GM18511 (cell line): ENCODE results near the gene CLMN.
"Not testable (repeated sequence)": the region's sequence is repeated elsewhere in the genome, so short reads cannot be mapped to it uniquely, and the experiment has no call there.

Source experiments
- ATAC-seq: cut with Tn5 transposase; IDR thresholded peaks from one replicate; pipeline ENCODE4 v1.9.1; 2021; ENCODE audit warnings: mild to moderate bottlenecking, moderate library complexity; ENCODE audit not compliant: unreplicated experiment

The CLMN gene

DNA sequence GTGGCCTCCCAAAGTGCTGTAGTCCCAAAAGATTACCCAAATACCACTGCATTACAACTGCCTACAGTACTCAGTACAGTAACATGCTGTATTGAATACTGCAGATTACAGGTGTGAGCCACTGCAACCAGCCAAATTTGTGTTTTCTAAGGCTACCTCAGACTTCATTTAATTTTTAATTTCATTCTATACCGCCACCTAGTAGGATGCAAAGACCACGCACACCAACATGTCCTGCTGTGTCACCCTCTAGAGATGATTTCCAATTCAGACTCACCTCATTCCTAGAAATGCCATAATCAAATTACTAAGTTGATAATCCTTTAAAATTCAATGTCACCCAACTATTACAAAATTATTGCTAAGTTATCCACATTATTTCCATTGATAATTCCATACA is 177.5 kb downstream of the CLMN start:
- ATAC-seq = no peak

DNA sequence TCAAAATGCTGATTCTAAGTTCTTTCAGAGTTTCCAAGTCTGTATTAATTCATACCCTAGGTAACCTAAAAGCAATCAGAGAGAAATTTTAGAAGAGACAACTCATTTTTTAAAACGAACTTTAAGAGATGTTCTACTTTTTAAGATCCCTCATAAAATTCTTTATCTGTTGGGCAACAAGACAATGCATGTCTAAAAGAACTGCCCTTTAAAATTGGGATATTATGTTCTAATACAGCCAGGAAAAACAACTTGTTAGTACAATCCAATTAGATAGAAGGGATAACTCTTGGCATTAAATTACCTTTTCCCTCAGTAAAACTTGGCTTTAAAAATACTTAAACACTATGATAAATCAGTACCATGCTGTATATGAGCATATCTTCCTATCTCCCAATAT is 178.0 kb downstream of the CLMN start:
- ATAC-seq = no peak

DNA sequence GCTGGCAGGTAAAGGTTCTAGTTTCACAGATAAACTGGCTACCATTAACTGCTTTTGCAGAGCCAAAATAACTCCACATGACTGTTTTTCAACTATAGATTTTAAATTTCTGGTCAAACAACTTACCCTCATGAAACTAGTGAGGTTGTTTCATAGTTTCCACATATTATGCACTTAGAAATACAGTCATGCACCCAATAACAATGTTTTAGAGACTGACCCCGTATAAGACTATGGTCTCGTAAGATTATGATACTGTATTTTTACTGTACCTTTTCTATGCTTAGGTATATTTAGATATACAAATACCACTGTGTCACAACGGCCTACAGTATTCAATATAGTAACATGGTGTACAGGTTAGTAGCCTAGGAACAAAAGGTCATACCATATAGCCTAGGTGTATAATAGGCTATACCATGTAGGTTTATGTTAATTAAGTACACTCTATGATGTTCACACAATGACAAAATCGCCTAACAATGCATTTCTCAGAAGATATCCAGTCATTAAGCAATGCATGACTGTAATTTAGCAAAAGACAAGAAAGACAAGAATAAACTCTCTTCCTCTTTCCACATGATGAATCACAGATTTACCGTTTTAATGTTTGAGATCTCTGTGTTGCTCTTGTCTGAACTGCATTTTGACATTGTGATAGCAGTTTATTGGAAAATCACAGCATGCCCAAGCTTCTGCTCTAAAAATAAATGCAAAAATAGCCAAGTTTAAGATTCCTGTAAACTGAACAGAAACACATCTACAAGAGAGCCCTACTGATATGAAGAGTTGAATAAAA is 179.4 kb downstream of the CLMN start:
- no peak for ATAC-seq

DNA sequence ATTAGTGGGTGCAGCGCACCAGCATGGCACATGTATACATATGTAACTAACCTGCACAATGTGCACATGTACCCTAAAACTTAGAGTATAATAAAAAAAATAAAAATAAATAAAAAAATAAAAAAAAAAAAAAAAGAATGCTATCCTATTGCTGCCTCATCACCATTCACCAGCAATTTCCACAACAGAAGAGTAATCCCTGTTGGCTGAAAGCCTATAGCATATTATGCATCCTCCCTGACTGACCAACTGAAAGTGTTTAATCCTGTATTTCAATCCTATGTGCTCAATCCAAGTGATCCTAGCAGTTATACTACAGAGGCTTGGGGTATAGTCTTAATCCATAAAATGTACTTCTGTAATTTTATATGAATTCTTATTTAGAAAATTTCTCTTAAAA is 180.8 kb downstream of the CLMN start:
- no peak for ATAC-seq

DNA sequence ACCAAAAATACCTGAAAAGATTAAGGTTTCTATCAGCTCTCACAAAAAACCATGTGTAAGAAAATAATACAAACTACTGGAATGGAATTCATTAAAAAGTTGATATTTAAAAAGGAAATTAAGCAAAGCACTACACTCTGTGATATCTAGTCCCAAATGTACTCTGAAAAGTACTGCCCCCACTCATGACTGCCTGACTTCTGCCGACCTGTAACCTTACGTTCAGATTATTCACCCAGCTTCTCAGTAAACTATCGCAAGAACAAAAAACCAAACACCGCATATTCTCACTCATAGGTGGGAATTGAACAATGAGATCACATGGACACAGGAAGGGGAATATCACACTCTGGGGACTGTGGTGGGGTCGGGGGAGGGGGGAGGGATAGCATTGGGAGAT is 181.3 kb downstream of the CLMN start:
- ATAC-seq = not testable (repeated sequence)

DNA sequence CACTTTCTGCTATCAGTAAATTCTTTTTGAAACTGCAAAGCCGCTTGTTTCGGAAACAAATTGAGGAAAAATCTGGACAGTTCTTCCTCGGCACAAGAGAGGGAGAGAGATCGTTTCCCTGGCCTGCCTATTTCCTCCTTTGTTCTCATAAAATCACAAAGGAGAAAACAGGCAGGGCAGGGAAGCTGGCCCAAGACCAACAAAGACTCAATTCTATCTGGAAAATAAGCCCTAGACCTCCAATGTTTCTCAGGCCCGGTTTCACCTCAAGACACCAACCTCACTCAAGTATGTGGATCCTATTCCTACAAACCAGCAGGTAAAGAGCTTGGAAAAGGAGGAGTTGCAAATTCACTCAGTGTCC is 181.9 kb downstream of the CLMN start:
- ATAC-seq = no peak

DNA sequence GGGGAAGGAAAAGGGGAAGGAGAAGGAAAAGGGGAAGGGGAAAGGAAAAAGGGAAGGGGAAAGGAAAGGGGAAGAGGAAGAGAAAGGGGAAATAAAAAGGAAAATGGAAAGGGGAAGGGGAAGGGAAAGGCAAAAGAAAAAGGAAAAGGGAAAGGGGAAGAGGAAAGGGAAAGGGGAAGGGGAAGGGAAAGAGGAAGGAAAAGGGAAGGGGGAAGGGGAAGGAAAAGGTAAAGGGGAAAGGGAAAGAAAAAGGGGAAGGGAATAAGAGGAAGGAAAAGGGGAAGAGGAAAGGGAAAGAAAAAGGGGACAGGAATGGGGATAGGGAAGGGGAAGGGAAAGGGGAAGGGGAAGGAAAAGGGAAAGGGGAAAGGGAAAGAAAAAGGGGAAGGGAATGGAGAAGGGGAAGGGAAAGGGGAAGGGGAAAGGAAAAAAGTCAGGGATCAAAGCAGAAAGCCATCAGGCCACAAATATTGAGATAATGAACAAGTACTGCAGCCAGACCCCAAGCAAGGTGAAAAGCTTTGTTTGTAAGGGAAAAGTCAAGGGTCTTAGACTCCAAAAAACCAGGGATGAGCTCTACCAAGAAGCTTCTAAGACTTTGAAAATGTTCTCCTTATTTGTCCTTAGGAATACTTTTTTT is 182.4 kb downstream of the CLMN start:
- no peak for ATAC-seq

DNA sequence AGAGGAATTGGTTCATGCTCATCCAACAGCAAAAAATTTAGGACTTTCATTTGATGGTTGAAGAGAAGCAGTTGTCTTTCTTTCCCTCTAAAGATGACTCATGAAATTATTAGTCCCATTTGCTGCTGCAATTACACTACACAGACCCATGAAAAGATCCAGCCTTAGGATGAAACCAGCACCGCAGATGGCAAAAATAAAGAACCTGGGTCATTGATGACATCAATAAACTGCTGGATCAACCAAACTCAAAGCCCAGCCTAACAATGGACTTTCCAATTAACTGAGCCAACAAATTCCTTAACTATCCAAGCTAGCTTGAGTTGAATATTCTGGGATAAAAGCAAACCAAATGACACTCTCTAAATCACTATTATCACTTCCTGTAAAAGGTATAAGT is 183.1 kb downstream of the CLMN start:
- no peak for ATAC-seq

DNA sequence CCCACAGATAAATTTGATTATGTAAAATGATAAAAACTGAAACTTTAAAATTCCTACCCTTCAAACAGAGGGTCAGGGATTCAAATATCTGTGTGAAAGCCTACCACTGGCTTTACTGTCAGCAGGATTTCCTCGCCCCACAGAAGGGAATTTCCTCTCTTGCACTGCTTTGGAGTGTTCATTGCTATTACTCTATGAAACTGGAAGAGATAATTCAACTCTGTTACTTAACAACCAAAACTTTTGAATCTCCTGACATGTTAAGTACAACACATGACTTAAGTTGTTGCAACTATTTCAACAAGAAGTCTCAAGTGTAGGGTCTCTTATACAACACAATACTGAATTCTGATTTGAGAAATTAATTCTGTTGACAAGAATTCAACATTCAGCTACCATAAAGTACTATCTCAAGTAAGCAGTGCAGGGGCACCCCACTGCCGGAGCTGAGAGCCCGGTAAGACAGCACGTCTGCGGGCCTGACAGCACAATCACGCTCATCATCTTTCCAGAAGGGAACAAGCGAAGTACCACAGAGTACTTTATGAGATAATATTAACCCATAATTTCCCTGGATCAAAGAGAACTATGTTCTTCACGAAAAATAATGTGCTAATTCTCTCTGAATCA is 185.3 kb downstream of the CLMN start:
- peak; percentile 62 for ATAC-seq

DNA sequence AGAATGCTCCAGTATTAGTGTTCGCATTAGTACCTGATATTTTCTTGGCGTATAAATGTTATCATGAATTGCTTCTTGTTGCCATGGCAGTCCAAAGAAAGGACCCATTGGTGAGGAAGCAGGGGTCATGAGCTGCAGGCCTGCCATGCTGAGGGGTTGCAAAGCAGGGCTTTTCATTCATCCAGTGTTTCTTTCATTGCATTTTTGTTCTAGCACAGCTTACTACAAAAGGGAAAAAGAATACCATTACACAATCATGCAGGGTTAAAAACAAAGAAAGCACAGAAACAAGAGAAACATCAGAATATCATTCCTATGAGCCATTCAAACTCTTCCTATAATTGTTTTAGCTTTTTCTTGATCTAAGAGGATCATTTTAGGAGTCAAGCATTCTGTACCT is 186.4 kb downstream of the CLMN start:
- no peak for ATAC-seq

DNA sequence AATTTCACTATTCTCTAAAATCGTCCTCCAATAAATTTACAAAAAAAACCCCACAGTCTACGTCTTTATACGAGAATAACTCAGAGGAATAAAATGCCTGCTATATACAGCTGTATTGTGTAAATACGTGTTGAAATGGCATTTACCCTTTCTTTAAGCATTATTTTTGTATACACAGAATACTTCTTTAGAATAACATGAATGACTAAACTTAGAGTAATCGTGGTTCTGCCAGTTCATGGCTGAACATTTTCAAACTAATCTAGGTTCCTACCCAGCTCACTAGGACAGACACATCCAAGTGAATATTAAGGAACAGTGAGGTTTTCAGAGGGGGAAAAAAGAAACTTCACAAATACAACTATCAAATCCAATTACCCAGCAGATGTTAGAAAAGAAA is 186.9 kb downstream of the CLMN start:
- no peak for ATAC-seq
